HepG2 (cell line): ENCODE measurements around the gene TEX19. TPM values are rescaled to one million over a fixed set of nuclear protein-coding genes. Genes with fewer than 3 reads are reported as not detected.

Experiments
- CEBPB ChIP-seq: IDR thresholded peaks from 2 replicates; pipeline ENCODE4 v1.6.1; 2011; ENCODE audit warnings: low read depth, low read length, improper control_type of control experiment, borderline replicate concordance
- CENPX ChIP-seq: sonication (generic); formaldehyde crosslinking; IDR thresholded peaks from 2 replicates; pipeline ENCODE4 v1.9.0; 2021; ENCODE audit warnings: mild to moderate bottlenecking, missing genetic modification reagents, moderate library complexity
- FOXK1 ChIP-seq: sonication (generic); formaldehyde crosslinking; IDR thresholded peaks from 2 replicates; pipeline ENCODE4 v1.4.0; 2020; ENCODE audit warnings: low read depth, missing genetic modification reagents, borderline replicate concordance
- JUND ChIP-seq: sonication (generic); formaldehyde crosslinking; IDR thresholded peaks from 2 replicates; pipeline ENCODE4 v1.8.0; 2022; ENCODE audit warnings: mild to moderate bottlenecking, missing genetic modification reagents
- MIER3 ChIP-seq: IDR thresholded peaks from 2 replicates; pipeline ENCODE4 v1.6.1; 2016; ENCODE audit warnings: missing compliant biosample characterization, borderline replicate concordance
- MTF2 ChIP-seq: sonication (generic); formaldehyde crosslinking; IDR thresholded peaks from 2 replicates; pipeline ENCODE4 v1.5.0; 2020; ENCODE audit warnings: missing genetic modification reagents, borderline replicate concordance
- NR2F6 ChIP-seq, 2 experiments: IDR thresholded peaks; 2 replicates each; pipeline ENCODE4 v1.6.1; 2016; ENCODE audit warnings: antibody characterized with exemption in 1 of 2, mild to moderate bottlenecking in 1 of 2
- ZNF660 ChIP-seq: sonication (generic); formaldehyde crosslinking; IDR thresholded peaks from 2 replicates; pipeline ENCODE4 v1.5.1; 2020; ENCODE audit warnings: mild to moderate bottlenecking, low read depth, missing genetic modification reagents, borderline replicate concordance
- ZNF788 ChIP-seq: sonication (generic); formaldehyde crosslinking; IDR thresholded peaks from 2 replicates; pipeline ENCODE4 v1.5.0; 2020; ENCODE audit warnings: mild to moderate bottlenecking, missing genetic modification reagents, borderline replicate concordance
- polyA plus RNA-seq, 8 experiments: library from polyadenylated mRNA; depleted of rRNA in 3 of 8; stranded (reverse) in 7 of 8; unstranded in 1 of 8; fragments of >200 nt; fragmentation: Illumina TruSeq in 4 of 8; extraction: Trizol in 4 of 8; gene quantifications; 2 replicates each; pipeline versions ENCODE4 v1.2.1 to v1.2.3, GENCODE V29; 2011 to 2016; ENCODE audit warnings: low read depth in 4 of 8, missing spikeins in 1 of 8, mixed read lengths in 1 of 8; ENCODE audit not compliant: insufficient read depth in 1 of 8
- total RNA-seq, 5 experiments: library from RNA; depleted of rRNA; stranded (reverse); fragments of >200 nt; fragmentation: Illumina TruSeq; extraction: Trizol; gene quantifications; 2 replicates each; pipeline ENCODE4 v1.2.3, GENCODE V29; 2016; ENCODE audit warnings: low read depth in 1 of 5
- TF ChIP-seq, protein P1 (sequence below): sonication (generic); formaldehyde crosslinking; IDR thresholded peaks from 2 replicates; pipeline ENCODE4 v1.4.0; 2020; ENCODE audit warnings: missing genetic modification reagents, mild to moderate bottlenecking, borderline replicate concordance
- TF ChIP-seq, protein P2 (sequence below): sonication (generic); formaldehyde crosslinking; IDR thresholded peaks from 2 replicates; pipeline ENCODE4 v1.8.0; 2022; ENCODE audit warnings: mild to moderate bottlenecking, missing genetic modification reagents, moderate library complexity
- TF ChIP-seq, protein P3 (sequence below): fragments of 450-650 bp; IDR thresholded peaks from 2 replicates; pipeline ENCODE4 v1.6.1; 2016
- TF ChIP-seq, protein P4 (sequence below), 2 experiments: sonication (generic) in 1 of 2; formaldehyde crosslinking in 1 of 2; IDR thresholded peaks; 2 replicates each; pipeline versions ENCODE4 v1.6.1 to v1.9.0; 2014 to 2022; ENCODE audit warnings: antibody characterized with exemption in 1 of 2, borderline replicate concordance in 1 of 2, inconsistent platforms in 1 of 2, low read depth in 1 of 2, missing genetic modification reagents in 1 of 2
- TF ChIP-seq, protein P5 (sequence below): sonication (generic); formaldehyde crosslinking; conservative IDR thresholded peaks from 2 replicates; pipeline ENCODE4 v1.8.1; 2023; ENCODE audit warnings: missing genetic modification reagents

Gene TEX19
- total and polyA plus RNA-seq, 2 of the 13 experiments (the other 11 are each of a cell fraction or from before 2014, with no cell fraction given) = 1.3 to 6.0 TPM

DNA sequence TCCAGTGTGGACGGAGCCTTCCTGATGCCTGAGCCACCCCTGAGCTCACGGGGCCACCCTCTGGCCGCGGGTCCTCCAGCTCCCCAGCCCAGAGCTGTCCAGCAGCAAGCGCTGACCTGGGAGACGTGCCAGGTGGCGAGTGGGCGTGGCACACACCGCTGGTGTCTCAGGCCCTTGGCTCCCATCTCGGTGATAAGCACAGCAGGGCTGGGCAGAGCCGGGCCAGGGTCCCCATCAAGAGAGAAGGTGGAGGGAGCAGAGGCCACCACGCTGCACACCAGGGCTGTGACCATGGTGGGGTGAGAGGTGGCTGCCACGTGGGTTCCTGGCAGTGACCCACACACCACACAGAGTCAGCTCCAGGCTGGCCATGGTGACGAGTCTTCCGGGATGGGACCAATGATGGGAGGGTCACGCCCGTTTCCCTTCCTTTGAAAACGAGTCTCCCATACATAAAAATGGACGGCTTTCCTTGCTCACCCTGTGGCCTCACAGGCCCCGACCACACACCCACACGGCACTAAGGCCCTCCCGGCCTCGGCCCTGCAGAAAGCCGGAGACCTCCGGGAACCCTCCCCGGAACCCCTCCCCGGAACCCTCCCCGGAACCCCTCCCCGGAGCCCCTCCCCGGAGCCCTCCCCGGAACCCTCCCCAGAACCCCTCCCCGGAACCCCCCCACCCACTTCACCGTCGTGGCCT, 29.3 kb downstream of the TEX19 start (continued):
- TF ChIP-seq, protein P1, sequence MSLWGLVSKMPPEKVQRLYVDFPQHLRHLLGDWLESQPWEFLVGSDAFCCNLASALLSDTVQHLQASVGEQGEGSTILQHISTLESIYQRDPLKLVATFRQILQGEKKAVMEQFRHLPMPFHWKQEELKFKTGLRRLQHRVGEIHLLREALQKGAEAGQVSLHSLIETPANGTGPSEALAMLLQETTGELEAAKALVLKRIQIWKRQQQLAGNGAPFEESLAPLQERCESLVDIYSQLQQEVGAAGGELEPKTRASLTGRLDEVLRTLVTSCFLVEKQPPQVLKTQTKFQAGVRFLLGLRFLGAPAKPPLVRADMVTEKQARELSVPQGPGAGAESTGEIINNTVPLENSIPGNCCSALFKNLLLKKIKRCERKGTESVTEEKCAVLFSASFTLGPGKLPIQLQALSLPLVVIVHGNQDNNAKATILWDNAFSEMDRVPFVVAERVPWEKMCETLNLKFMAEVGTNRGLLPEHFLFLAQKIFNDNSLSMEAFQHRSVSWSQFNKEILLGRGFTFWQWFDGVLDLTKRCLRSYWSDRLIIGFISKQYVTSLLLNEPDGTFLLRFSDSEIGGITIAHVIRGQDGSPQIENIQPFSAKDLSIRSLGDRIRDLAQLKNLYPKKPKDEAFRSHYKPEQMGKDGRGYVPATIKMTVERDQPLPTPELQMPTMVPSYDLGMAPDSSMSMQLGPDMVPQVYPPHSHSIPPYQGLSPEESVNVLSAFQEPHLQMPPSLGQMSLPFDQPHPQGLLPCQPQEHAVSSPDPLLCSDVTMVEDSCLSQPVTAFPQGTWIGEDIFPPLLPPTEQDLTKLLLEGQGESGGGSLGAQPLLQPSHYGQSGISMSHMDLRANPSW = no peak
- TF ChIP-seq CENPX (CRISPR knock-in tag) = no peak
- no peak for TF ChIP-seq CEBPB
- TF ChIP-seq, protein P2, sequence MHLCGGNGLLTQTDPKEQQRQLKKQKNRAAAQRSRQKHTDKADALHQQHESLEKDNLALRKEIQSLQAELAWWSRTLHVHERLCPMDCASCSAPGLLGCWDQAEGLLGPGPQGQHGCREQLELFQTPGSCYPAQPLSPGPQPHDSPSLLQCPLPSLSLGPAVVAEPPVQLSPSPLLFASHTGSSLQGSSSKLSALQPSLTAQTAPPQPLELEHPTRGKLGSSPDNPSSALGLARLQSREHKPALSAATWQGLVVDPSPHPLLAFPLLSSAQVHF (CRISPR knock-in tag) = no peak
- TF ChIP-seq NR2F6 (IDR thresholded peaks at IDR 0.05) = no peak
- TF ChIP-seq NR2F6 (CRISPR knock-in tag; IDR thresholded peaks at IDR 0.05) = peak; percentile 58; the same call in 1 of the 2 replicates
- TF ChIP-seq FOXK1 (CRISPR knock-in tag) = no peak; the same call in 1 of the 2 replicates
- TF ChIP-seq, protein P3, sequence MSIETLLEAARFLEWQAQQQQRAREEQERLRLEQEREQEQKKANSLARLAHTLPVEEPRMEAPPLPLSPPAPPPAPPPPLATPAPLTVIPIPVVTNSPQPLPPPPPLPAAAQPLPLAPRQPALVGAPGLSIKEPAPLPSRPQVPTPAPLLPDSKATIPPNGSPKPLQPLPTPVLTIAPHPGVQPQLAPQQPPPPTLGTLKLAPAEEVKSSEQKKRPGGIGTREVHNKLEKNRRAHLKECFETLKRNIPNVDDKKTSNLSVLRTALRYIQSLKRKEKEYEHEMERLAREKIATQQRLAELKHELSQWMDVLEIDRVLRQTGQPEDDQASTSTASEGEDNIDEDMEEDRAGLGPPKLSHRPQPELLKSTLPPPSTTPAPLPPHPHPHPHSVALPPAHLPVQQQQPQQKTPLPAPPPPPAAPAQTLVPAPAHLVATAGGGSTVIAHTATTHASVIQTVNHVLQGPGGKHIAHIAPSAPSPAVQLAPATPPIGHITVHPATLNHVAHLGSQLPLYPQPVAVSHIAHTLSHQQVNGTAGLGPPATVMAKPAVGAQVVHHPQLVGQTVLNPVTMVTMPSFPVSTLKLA = 0 out of 2 replicates have a peak, but pooled peaks have one; percentile 35
- no peak for TF ChIP-seq ZNF660 (CRISPR knock-in tag)
- TF ChIP-seq ZNF788 (CRISPR knock-in tag) = no peak; the same call in 1 of the 2 replicates
- no peak for TF ChIP-seq JUND (CRISPR knock-in tag)
- TF ChIP-seq, protein P4, sequence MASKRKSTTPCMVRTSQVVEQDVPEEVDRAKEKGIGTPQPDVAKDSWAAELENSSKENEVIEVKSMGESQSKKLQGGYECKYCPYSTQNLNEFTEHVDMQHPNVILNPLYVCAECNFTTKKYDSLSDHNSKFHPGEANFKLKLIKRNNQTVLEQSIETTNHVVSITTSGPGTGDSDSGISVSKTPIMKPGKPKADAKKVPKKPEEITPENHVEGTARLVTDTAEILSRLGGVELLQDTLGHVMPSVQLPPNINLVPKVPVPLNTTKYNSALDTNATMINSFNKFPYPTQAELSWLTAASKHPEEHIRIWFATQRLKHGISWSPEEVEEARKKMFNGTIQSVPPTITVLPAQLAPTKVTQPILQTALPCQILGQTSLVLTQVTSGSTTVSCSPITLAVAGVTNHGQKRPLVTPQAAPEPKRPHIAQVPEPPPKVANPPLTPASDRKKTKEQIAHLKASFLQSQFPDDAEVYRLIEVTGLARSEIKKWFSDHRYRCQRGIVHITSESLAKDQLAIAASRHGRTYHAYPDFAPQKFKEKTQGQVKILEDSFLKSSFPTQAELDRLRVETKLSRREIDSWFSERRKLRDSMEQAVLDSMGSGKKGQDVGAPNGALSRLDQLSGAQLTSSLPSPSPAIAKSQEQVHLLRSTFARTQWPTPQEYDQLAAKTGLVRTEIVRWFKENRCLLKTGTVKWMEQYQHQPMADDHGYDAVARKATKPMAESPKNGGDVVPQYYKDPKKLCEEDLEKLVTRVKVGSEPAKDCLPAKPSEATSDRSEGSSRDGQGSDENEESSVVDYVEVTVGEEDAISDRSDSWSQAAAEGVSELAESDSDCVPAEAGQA (IDR thresholded peaks at IDR 0.05; ENCODE audit: low read depth) = no peak
- TF ChIP-seq, protein P4 (CRISPR knock-in tag; IDR thresholded peaks at IDR 0.05; ENCODE audit: borderline replicate concordance) = no peak
- TF ChIP-seq MTF2 (CRISPR knock-in tag) = no peak
- no peak for TF ChIP-seq MIER3 (CRISPR knock-in tag)
- TF ChIP-seq, protein P5, sequence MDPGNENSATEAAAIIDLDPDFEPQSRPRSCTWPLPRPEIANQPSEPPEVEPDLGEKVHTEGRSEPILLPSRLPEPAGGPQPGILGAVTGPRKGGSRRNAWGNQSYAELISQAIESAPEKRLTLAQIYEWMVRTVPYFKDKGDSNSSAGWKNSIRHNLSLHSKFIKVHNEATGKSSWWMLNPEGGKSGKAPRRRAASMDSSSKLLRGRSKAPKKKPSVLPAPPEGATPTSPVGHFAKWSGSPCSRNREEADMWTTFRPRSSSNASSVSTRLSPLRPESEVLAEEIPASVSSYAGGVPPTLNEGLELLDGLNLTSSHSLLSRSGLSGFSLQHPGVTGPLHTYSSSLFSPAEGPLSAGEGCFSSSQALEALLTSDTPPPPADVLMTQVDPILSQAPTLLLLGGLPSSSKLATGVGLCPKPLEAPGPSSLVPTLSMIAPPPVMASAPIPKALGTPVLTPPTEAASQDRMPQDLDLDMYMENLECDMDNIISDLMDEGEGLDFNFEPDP (CRISPR knock-in tag) = no peak
